Measurements from ENCODE around the gene SIRT3.
"Not testable (repeated sequence)": the region's sequence is repeated elsewhere in the genome, so short reads cannot be mapped to it uniquely, and the experiment has no call there.

SIRT3 gene

DNA sequence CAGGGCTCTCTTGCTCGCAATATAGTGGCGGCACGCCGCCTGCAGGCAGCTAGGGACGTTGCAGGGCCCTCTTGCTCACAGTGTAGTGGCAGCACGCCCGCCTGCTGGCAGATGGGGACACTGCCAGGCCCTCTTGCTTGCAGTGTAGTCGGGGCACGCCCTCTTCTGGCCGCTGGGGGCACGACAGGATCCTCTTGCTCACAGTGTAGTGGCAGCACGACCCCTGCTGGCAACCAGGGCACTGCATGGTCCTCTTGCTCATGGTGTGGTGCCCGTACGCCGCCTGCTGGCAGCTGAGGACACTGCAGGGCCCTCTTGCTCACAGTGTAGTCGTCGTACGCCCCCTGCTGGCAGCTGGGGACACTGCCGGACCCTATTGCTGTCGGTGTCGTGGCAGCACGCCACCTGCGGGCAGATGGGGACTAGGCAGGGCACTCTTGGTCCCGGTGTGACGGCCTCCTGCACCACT lies 46.3 kb downstream of the SIRT3 start:
- not testable (repeated sequence) for DNase-seq (ENCODE audit: low read depth, low spot score)

DNA sequence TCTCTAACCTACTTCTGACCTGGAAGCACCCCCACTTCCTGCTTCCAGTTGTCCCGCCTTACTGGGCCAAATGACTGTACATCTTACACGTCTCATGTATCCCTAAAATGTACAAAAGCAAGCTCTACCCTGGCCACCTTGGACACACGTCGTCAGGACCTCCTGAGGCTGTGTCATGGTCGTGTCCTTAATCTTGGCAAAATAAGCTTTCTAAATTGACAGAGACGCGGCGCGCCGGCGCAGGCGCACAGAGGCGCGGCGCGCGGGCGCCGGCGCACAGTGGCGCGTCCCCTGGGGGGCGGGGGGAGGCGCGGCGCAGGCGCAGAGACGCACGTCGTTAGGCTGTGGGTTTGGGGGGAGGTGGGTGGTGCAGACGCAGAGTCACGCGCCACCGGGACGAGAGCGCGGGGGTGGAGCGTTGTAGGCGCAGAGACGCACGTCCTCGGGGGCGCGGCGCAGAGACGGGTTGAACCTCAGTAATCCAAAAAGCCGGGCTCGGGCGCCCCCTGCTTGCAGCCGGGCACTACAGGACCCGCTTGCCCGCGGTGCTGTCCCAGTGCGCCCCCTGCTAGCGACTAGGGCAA lies 46.9 kb downstream of the SIRT3 start:
- H3K27ac ChIP-seq; DNase-seq (ENCODE audit: low read depth, low spot score): not testable (repeated sequence)

More for the DNA sequence above, 46.3 kb downstream of the SIRT3 start:
- H3K27ac ChIP-seq = not testable (repeated sequence)

DNA sequence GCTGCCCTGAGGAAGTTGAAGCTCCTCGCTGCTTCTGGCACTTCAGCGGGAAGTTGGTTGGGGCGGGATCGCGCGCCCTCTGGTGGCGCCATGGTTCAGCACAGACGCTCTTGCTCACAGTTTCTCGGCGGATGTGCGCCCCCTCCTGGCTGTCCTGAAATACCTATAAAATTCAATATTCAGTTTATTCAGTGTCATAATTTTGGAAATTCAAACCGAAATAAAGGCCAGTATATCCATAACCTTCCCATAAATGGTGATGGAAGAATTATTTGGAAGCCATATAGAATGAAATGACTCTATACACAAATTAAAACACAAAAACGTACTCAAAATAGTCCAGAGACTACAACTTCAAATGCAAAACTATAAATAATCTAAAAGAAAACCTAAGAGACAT lies 55.9 kb downstream of the SIRT3 start:
- not testable (repeated sequence) for H3K27ac ChIP-seq; DNase-seq (ENCODE audit: low read depth, low spot score)
